ENCODE results near the gene CALM1. TPM values are rescaled to one million over a fixed set of nuclear protein-coding genes. Genes with fewer than 3 reads are reported as not detected.

CALM1 gene
- polyA plus RNA-seq (2012; ENCODE audit: insufficient read length, low read depth) = 78.7 TPM

DNA sequence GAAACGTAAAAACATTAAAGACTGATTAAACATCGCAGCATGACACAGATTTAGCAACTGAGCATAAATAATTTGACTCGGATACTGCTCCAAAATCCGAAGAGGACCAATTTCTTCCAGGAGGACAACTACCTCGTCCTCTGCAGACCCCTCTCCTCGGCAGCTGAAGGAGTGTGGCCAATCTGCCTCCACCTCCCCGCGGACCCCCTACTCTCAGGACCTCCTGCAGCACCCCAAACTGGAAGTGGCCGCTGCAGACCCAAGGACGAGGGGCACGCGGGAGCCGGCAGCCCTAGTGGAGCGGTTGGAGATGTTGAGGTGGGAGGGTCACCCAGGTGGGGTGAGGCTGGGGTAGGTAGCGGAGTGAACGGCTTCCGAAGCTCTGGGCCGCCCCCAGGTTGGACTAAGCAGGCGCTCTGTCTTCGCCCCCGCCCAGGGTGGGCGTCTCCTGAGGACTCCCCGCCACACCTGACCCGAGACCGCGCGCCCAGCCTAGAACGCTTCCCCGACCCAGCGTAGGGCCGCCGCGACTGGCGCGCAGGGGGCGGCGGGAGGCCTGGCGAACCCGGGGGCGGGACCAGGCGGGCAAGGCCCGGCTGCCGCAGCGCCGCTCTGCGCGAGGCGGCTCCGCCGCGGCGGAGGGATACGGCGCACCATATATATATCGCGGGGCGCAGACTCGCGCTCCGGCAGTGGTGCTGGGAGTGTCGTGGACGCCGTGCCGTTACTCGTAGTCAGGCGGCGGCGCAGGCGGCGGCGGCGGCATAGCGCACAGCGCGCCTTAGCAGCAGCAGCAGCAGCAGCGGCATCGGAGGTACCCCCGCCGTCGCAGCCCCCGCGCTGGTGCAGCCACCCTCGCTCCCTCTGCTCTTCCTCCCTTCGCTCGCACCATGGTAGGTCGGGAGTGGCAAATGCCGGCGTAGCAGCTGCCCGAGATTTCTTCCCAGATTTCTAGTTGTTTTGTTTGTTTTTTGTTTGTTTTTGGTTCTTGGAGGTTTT, at the start of gene CALM1:
Gene CALM1, plus strand, starts transcription at position 689 of the 999 bp plus-strand sequence. Its CDS starts 202 bp downstream, at position 891.
- 0 out of 2 replicates have a peak, but pooled peaks have one; percentile 19 for TF ChIP-seq SIN3A (IDR thresholded peaks at IDR 0.05; ENCODE audit: borderline replicate concordance, insufficient read depth, low read length)
- TF ChIP-seq POLR2AphosphoS5 (IDR thresholded peaks at IDR 0.05; ENCODE audit: low read depth, low read length) = peak; percentile 95
- peak; percentile 98 for TF ChIP-seq TAF1 (IDR thresholded peaks at IDR 0.05; ENCODE audit: borderline replicate concordance, insufficient read depth, low read length)
- peak; percentile 77 for TF ChIP-seq FOXP2 (optimal IDR thresholded peaks at IDR 0.05; ENCODE audit: borderline replicate concordance, extremely low read depth, extremely low read length, insufficient read depth)
- TF ChIP-seq REST (IDR thresholded peaks at IDR 0.05; ENCODE audit: insufficient read depth in 1 of 2, low read depth in 2 of 2, low read length in 2 of 2) = peak in 1 of 2 experiments; percentile 53; a peak in 1 of 4 replicates

DNA sequence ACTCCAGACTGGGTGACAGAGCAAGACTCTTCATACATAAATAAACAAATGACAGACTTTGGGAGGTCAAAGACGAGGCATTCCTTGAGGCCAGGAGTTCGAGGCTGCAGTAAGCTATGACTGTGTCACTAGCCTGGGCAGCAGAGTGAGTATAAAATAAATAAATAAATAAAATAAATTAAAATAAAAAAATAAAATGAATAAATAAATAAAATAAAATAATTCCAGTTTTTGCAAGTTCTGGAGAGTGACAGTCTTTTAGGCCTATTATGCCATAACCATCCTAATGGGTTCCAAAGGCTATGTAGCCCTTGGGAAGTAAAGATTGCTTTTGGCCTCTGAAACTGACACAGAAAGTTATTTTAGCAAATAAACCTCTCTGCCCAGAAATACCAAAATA, 48.6 kb upstream of the CALM1 start:
- TF ChIP-seq TAF1 (IDR thresholded peaks at IDR 0.05; ENCODE audit: borderline replicate concordance, insufficient read depth, low read length) (no peak), FOXP2 (optimal IDR thresholded peaks at IDR 0.05; ENCODE audit: borderline replicate concordance, extremely low read depth, extremely low read length, insufficient read depth) (no peak), SIN3A (IDR thresholded peaks at IDR 0.05; ENCODE audit: borderline replicate concordance, insufficient read depth, low read length) (no peak), POLR2AphosphoS5 (IDR thresholded peaks at IDR 0.05; ENCODE audit: low read depth, low read length) (no peak), REST (IDR thresholded peaks at IDR 0.05; ENCODE audit: insufficient read depth in 1 of 2, low read depth in 2 of 2, low read length in 2 of 2) (no peak)

GRCh38 chr14:90349739-90350138, 47.1 kb upstream of the CALM1 start:
- TF ChIP-seq SIN3A (IDR thresholded peaks at IDR 0.05; ENCODE audit: borderline replicate concordance, insufficient read depth, low read length) = no peak
- TF ChIP-seq TAF1 (IDR thresholded peaks at IDR 0.05; ENCODE audit: borderline replicate concordance, insufficient read depth, low read length) = no peak
- no peak for TF ChIP-seq REST (IDR thresholded peaks at IDR 0.05; ENCODE audit: insufficient read depth in 1 of 2, low read depth in 2 of 2, low read length in 2 of 2)
- no peak for TF ChIP-seq FOXP2 (optimal IDR thresholded peaks at IDR 0.05; ENCODE audit: borderline replicate concordance, extremely low read depth, extremely low read length, insufficient read depth)
- TF ChIP-seq POLR2AphosphoS5 (IDR thresholded peaks at IDR 0.05; ENCODE audit: low read depth, low read length) = no peak

DNA sequence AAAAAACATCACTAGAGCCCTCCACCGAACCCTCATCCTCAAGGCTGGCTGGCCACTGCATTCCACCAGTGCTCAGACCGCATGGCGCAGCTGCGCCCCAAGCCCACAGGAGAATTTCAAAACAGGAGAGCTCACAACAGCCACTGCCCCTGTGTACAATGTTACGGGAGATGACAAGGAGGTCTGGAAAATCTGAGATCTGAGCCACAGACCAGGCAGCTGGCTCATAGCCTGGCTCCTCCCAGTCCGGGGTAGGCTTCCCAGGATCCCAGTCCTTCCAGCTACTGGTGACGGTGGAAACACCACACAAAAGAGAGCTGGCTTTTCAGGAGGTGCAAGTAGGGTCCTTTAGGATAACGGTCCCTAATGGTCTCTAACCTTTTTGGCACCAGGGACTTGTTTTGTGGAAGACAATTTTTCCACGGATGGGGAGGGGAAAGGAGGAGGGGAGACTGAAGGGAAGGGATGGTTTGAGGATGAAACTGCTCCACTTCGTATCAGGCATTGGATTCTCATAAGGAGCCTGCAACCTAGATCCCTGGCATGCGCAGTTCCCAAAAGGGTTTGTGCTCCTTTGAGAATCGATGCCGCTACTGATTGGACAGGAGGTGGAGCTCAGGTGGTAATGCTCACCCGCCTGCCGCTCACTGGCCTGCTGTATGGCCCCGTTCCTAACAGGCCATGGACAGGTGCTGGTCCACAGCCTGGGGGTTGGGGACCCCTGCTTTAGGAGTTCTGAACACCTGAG, 42.1 kb upstream of the CALM1 start:
- TF ChIP-seq FOXP2 (optimal IDR thresholded peaks at IDR 0.05; ENCODE audit: borderline replicate concordance, extremely low read depth, extremely low read length, insufficient read depth) (no peak), TAF1 (IDR thresholded peaks at IDR 0.05; ENCODE audit: borderline replicate concordance, insufficient read depth, low read length) (no peak), SIN3A (IDR thresholded peaks at IDR 0.05; ENCODE audit: borderline replicate concordance, insufficient read depth, low read length) (no peak), POLR2AphosphoS5 (IDR thresholded peaks at IDR 0.05; ENCODE audit: low read depth, low read length) (no peak), REST (IDR thresholded peaks at IDR 0.05; ENCODE audit: insufficient read depth in 1 of 2, low read depth in 2 of 2, low read length in 2 of 2) (no peak)
